ENCODE data around the gene ATOH8. TPM values are rescaled to one million over a fixed set of nuclear protein-coding genes. Genes with fewer than 3 reads are reported as not detected.

The ATOH8 gene
- total RNA-seq, 1 experiment from 2014 or later, result 0.20 TPM

- Histone ChIP-seq H3K14ac (ENCODE audit: insufficient read depth, low read length) (no peak overlapping the region; the same call in 1 of the 2 replicates), H4K91ac (ENCODE audit: insufficient read length, low read depth, low read length) (no peak overlapping the region), H4K5ac (ENCODE audit: insufficient read length, low read depth, low read length) (no peak overlapping the region), H2AFZ (ENCODE audit: low read length) (no peak overlapping the region), H4K8ac (replicated peaks; ENCODE audit: insufficient read length, low read depth, low read length) (no peak overlapping the region), H3T11ph (ENCODE audit: low read length) (no peak overlapping the region), H3K79me2 (ENCODE audit: insufficient read depth, low read length) (no peaks in the 10 kb centered on the region), H2BK120ac (ENCODE audit: low read depth, low read length, poor library complexity, severe bottlenecking) (no peak overlapping the region), H3K27me3 (ENCODE audit: insufficient read depth, low read length) (peaks cover 4% of the 10 kb centered on the region; the same call in 1 of the 2 replicates), H3K23ac (ENCODE audit: insufficient read length, low read depth, low read length) (no peak overlapping the region), H2AK5ac (ENCODE audit: insufficient read length, low read length) (no peak overlapping the region), H3K23me2 (ENCODE audit: insufficient read length, low read depth, low read length, poor library complexity, severe bottlenecking) (peaks cover 5% of the 10 kb centered on the region), H2BK5ac (ENCODE audit: insufficient read length, low read length) (no peak overlapping the region), H3K4me2 (ENCODE audit: insufficient read depth, insufficient read length, low read length) (no peak overlapping the region), H3K27ac (ENCODE audit: insufficient read length, low read depth, low read length) (no peak overlapping the region), H3K4ac (ENCODE audit: low read depth, low read length) (no peak overlapping the region), H4K20me1 (ENCODE audit: control insufficient read depth, insufficient read depth, insufficient read length) (peaks cover 3% of the 10 kb centered on the region), H2BK15ac (ENCODE audit: low read depth, low read length) (no peak overlapping the region), H3K79me1 (ENCODE audit: insufficient read depth, low read depth, low read length, poor library complexity, severe bottlenecking) (no peaks in the 10 kb centered on the region), H3K9ac (ENCODE audit: extremely low read depth, insufficient read length, low read length) (no peak overlapping the region), H2BK20ac (ENCODE audit: low read depth, low read length, poor library complexity, severe bottlenecking) (no peak overlapping the region), H2BK12ac (ENCODE audit: insufficient read length, low read depth, low read length) (no peak overlapping the region), H3K56ac (ENCODE audit: insufficient read length, low read depth, low read length) (no peak overlapping the region), H3K9me3 (ENCODE audit: control insufficient read depth, low read depth, low read length) (no peaks in the 10 kb centered on the region), H3K4me1 (ENCODE audit: insufficient read depth, low read length) (peaks cover 10% of the 10 kb centered on the region; the same call in 1 of the 2 replicates), H3K18ac (ENCODE audit: insufficient read length, low read depth, low read length) (no peak overlapping the region)
- H3K27ac Mint-ChIP-seq, result no peak overlapping the region
- no peak for TF ChIP-seq CTCF (conservative IDR thresholded peaks at IDR 0.05)
- WGBS (ENCODE audit: extremely low coverage, insufficient read length, low lambda C conversion rate), result no CpG with 5 or more reads among the region's 16 CpGs
- H3K4me3 Mint-ChIP-seq, result no peak overlapping the region
- H3K9me3 Mint-ChIP-seq, result no peaks in the 10 kb centered on the region; a peak in 1 of 5 replicates
- no peaks in the 10 kb centered on the region; a peak in 1 of 7 replicates for H3K36me3 Mint-ChIP-seq (ENCODE audit: insufficient read depth in 1 of 3, low read depth in 3 of 3)
- peaks cover 30 to 38% of the 10 kb centered on the region in 2 experiments for H3K4me1 Mint-ChIP-seq
- no peak for DNase-seq
- peaks cover 90% of the 10 kb centered on the region for H3K27me3 Mint-ChIP-seq (ENCODE audit: low read depth)
Observed at GRCh38 chr2:85763831-85764230, 10.0 kb downstream of the ATOH8 start.
